ENCODE results near the gene ACSBG1. TPM values are rescaled to one million over a fixed set of nuclear protein-coding genes. Genes with fewer than 3 reads are reported as not detected.
A peak's percentile ranks its signal among the peaks of the same experiment; 100 is the strongest.

The ACSBG1 gene
- total RNA-seq, 5 donors from 2014 or later (not counting 1 experiment from before 2014, with no cell fraction given): not detected

GRCh38 chr15:78212008-78212407 is 22.4 kb downstream of the ACSBG1 start:
- Mint-ChIP-seq H3K27ac (no peak overlapping the region), H3K27me3 (peaks cover 3 to 15% of the 10 kb centered on the region in 2 donors), H3K4me3 (no peak overlapping the region), H3K9me3 (no peaks in the 10 kb centered on the region), H3K36me3 (no peaks in the 10 kb centered on the region), H3K4me1 (no peaks in the 10 kb centered on the region)
- no peak overlapping the region for H3K27ac ChIP-seq (ENCODE audit: low read length)
- ATAC-seq (replicated peaks in 1 of 4): no peak
- H3K4me1 ChIP-seq (ENCODE audit: control insufficient read depth in 1 of 2, extremely low read depth in 1 of 2, insufficient read depth in 2 of 2, low read length in 2 of 2): no peaks in the 10 kb centered on the region
- CTCF ChIA-PET: interaction anchor here in 1 of 2 donors (0.6 kb wide), 1 partner anchor 1872 kb away, joined by 5 read pairs; no protein-coding TSS in a partner anchor
- H3K27me3 ChIP-seq (replicated peaks in 1 of 2; ENCODE audit: control insufficient read depth in 2 of 2, extremely low read depth in 1 of 2, insufficient read depth in 2 of 2, low read length in 1 of 2): peaks cover 0 to 23% of the 10 kb centered on the region in 2 experiments
- DNase-seq: no peak
- WGBS (ENCODE audit: insufficient coverage): 83% methylated on average over 4 of the region's 10 CpGs
- no peaks in the 10 kb centered on the region for H3K9me3 ChIP-seq
- H3K36me3 ChIP-seq (ENCODE audit: control insufficient read depth in 2 of 2, extremely low read depth in 1 of 2, insufficient read depth in 1 of 2, low read length in 1 of 2): no peaks in the 10 kb centered on the region
- H3K4me3 ChIP-seq (ENCODE audit: control insufficient read depth in 1 of 2, extremely low read depth in 1 of 2, low read length in 1 of 2): no peak overlapping the region
- POLR2A ChIA-PET: no interaction called here

DNA sequence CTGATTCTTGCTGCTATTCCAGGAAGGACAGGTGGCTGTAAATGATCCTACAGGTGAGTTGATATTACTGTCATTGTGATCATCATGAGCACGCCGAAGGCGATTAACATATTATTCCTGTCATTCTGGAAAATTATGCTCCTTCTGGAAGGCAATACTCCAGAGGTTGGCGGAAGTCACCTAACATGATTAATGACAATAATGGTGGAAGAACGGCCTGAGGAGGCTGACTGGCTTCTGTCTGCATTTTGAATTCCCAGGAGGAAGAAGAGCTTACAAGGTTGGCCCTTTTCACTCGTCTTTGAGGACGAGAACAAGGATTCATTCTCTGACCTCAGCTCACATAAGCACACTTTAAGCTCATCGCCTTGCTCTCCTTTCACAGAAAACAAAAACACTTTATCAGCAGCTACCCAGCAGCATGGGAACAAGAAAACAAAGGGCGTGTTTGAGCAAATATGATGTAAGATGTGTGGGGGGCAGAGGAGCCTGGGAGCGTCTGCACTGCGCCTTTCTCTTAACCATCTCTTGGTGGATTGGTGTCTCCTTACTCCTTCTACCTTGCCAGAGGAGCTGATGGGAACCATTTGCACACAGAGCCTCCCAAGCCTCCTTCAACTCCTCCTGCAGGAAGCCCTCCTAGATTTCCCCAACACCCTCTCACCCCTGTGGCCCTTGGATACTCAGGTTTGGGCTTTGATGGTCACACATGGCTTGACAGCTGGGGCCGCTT is 23.0 kb downstream of the ACSBG1 start:
- no peaks in the 10 kb centered on the region for H3K9me3 ChIP-seq
- DNase-seq (no peak), ATAC-seq (replicated peaks in 1 of 4) (no peak)
- no peaks in the 10 kb centered on the region for H3K36me3 Mint-ChIP-seq
- H3K36me3 ChIP-seq (ENCODE audit: control insufficient read depth in 2 of 2, extremely low read depth in 1 of 2, insufficient read depth in 1 of 2, low read length in 1 of 2): no peaks in the 10 kb centered on the region
- H3K4me1 ChIP-seq (ENCODE audit: control insufficient read depth in 1 of 2, extremely low read depth in 1 of 2, insufficient read depth in 2 of 2, low read length in 2 of 2): no peaks in the 10 kb centered on the region
- H3K27me3 ChIP-seq (replicated peaks in 1 of 2; ENCODE audit: control insufficient read depth in 2 of 2, extremely low read depth in 1 of 2, insufficient read depth in 2 of 2, low read length in 1 of 2): peaks cover 0 to 28% of the 10 kb centered on the region in 2 experiments
- ChIA-PET POLR2A (interaction anchor here in 1 of 2 donors (0.6 kb wide), 1 partner anchor 38 kb away, joined by 3 read pairs; no protein-coding TSS in a partner anchor), CTCF (interaction anchor here in 1 of 2 donors (0.6 kb wide), 1 partner anchor 1872 kb away, joined by 5 read pairs; no protein-coding TSS in a partner anchor)
- no peaks in the 10 kb centered on the region for H3K9me3 Mint-ChIP-seq
- H3K27ac ChIP-seq (ENCODE audit: low read length): no peak overlapping the region
- WGBS (ENCODE audit: insufficient coverage): 94% methylated on average over 5 of the region's 12 CpGs
- H3K27ac Mint-ChIP-seq: no peak overlapping the region
- H3K4me1 Mint-ChIP-seq: no peaks in the 10 kb centered on the region
- H3K4me3 Mint-ChIP-seq: no peak overlapping the region
- no peak overlapping the region for H3K4me3 ChIP-seq (ENCODE audit: control insufficient read depth in 1 of 2, extremely low read depth in 1 of 2, low read length in 1 of 2)
- H3K27me3 Mint-ChIP-seq: peaks cover 3 to 15% of the 10 kb centered on the region in 2 donors

- no peak for ATAC-seq (replicated peaks in 1 of 4)
- Mint-ChIP-seq H3K4me3 (no peak overlapping the region), H3K9me3 (no peaks in the 10 kb centered on the region), H3K27ac (no peak overlapping the region), H3K4me1 (no peaks in the 10 kb centered on the region), H3K27me3 (peaks cover 3 to 11% of the 10 kb centered on the region in 2 donors), H3K36me3 (no peaks in the 10 kb centered on the region)
- DNase-seq: peak in 1 of 35 experiments; percentile 1
- Histone ChIP-seq H3K4me1 (ENCODE audit: control insufficient read depth in 1 of 2, extremely low read depth in 1 of 2, insufficient read depth in 2 of 2, low read length in 2 of 2) (no peaks in the 10 kb centered on the region), H3K27ac (ENCODE audit: low read length) (no peak overlapping the region), H3K9me3 (no peaks in the 10 kb centered on the region), H3K27me3 (replicated peaks in 1 of 2; ENCODE audit: control insufficient read depth in 2 of 2, extremely low read depth in 1 of 2, insufficient read depth in 2 of 2, low read length in 1 of 2) (peaks cover 0 to 30% of the 10 kb centered on the region in 2 experiments), H3K4me3 (ENCODE audit: control insufficient read depth in 1 of 2, extremely low read depth in 1 of 2, low read length in 1 of 2) (no peak overlapping the region), H3K36me3 (ENCODE audit: control insufficient read depth in 2 of 2, extremely low read depth in 1 of 2, insufficient read depth in 1 of 2, low read length in 1 of 2) (no peaks in the 10 kb centered on the region)
- ChIA-PET POLR2A (no interaction called here), CTCF (no interaction called here)
- 80% methylated on average over 1 of the region's 5 CpGs for WGBS (ENCODE audit: insufficient coverage)
These were observed 24.0 kb downstream of the ACSBG1 start for GRCh38 chr15:78210349-78210717.

GRCh38 chr15:78209646-78210348 is 24.6 kb downstream of the ACSBG1 start:
- H3K4me1 Mint-ChIP-seq: no peaks in the 10 kb centered on the region
- no peaks in the 10 kb centered on the region for H3K36me3 Mint-ChIP-seq
- Histone ChIP-seq H3K36me3 (ENCODE audit: control insufficient read depth in 2 of 2, extremely low read depth in 1 of 2, insufficient read depth in 1 of 2, low read length in 1 of 2) (no peaks in the 10 kb centered on the region), H3K4me3 (ENCODE audit: control insufficient read depth in 1 of 2, extremely low read depth in 1 of 2, low read length in 1 of 2) (no peak overlapping the region), H3K27me3 (replicated peaks in 1 of 2; ENCODE audit: control insufficient read depth in 2 of 2, extremely low read depth in 1 of 2, insufficient read depth in 2 of 2, low read length in 1 of 2) (peaks cover 0 to 31% of the 10 kb centered on the region in 2 experiments), H3K9me3 (no peaks in the 10 kb centered on the region), H3K27ac (ENCODE audit: low read length) (no peak overlapping the region), H3K4me1 (ENCODE audit: control insufficient read depth in 1 of 2, extremely low read depth in 1 of 2, insufficient read depth in 2 of 2, low read length in 2 of 2) (no peaks in the 10 kb centered on the region)
- ChIA-PET POLR2A (no interaction called here), CTCF (no interaction called here)
- DNase-seq: peak in 1 of 35 experiments; percentile 3
- no peak overlapping the region for H3K4me3 Mint-ChIP-seq
- ATAC-seq (replicated peaks in 1 of 4): no peak
- 78% methylated on average over 8 of the region's 9 CpGs for WGBS (ENCODE audit: insufficient coverage)
- peaks cover 3 to 8% of the 10 kb centered on the region in 2 donors for H3K27me3 Mint-ChIP-seq
- H3K27ac Mint-ChIP-seq: no peak overlapping the region
- no peaks in the 10 kb centered on the region for H3K9me3 Mint-ChIP-seq

DNA sequence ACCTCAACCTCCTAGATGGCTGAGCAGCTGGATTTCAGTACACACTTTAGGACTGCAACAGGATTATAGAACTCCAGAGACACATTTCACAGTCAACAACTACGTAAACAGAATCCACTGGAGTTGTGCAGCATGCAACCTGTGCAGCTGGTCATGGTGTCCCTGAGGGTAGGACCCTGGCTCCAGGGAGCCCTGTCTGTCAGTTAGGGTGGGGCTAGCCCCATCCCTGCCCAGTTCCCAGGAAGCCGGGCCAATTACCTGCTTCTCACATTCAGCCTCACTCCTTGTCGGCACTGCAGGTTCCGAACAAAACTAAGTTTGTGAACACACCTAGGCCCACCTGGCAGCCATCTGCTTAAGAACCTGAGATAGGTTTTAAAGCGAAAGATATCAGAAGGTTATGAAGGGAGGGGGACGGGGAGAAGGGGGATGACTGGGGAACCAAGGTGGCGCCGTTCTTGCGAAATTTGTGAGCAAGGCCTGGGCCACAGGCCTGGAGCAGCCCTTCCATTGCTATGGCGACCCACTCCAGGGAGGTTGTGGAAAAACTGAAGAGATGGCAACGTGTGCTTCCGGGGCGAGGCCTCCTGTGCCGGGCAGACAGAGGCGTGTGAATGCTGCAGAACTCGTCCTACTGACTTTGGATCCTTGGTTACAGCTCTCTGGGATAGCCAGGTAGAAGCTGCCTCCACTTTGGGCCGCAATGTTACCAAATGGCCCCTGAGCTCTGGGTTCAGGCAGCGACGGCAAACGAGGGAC is 25.3 kb downstream of the ACSBG1 start:
- H3K36me3 ChIP-seq (ENCODE audit: control insufficient read depth in 2 of 2, extremely low read depth in 1 of 2, insufficient read depth in 1 of 2, low read length in 1 of 2): no peaks in the 10 kb centered on the region
- ChIA-PET POLR2A (no interaction called here), CTCF (no interaction called here)
- 87% methylated on average over 17 of the region's 20 CpGs for WGBS (ENCODE audit: insufficient coverage)
- no peak overlapping the region for H3K27ac ChIP-seq (ENCODE audit: low read length)
- H3K27ac Mint-ChIP-seq: no peak overlapping the region
- H3K4me3 Mint-ChIP-seq: no peak overlapping the region
- no peaks in the 10 kb centered on the region for H3K36me3 Mint-ChIP-seq
- H3K4me3 ChIP-seq (ENCODE audit: control insufficient read depth in 1 of 2, extremely low read depth in 1 of 2, low read length in 1 of 2): no peak overlapping the region
- H3K9me3 ChIP-seq: no peaks in the 10 kb centered on the region
- ATAC-seq (replicated peaks in 1 of 4): no peak
- DNase-seq: peak in 1 of 35 experiments; percentile 1
- no peaks in the 10 kb centered on the region for H3K4me1 ChIP-seq (ENCODE audit: control insufficient read depth in 1 of 2, extremely low read depth in 1 of 2, insufficient read depth in 2 of 2, low read length in 2 of 2)
- H3K27me3 Mint-ChIP-seq: peaks cover 3 to 8% of the 10 kb centered on the region in 2 donors
- H3K9me3 Mint-ChIP-seq: no peaks in the 10 kb centered on the region
- no peaks in the 10 kb centered on the region for H3K4me1 Mint-ChIP-seq
- H3K27me3 ChIP-seq (replicated peaks in 1 of 2; ENCODE audit: control insufficient read depth in 2 of 2, extremely low read depth in 1 of 2, insufficient read depth in 2 of 2, low read length in 1 of 2): peaks cover 0 to 33% of the 10 kb centered on the region in 2 experiments

- H3K27me3 Mint-ChIP-seq: peaks cover 3 to 8% of the 10 kb centered on the region in 2 donors
- no peak overlapping the region for H3K27ac Mint-ChIP-seq
- H3K4me1 ChIP-seq (ENCODE audit: control insufficient read depth in 1 of 2, extremely low read depth in 1 of 2, insufficient read depth in 2 of 2, low read length in 2 of 2): no peaks in the 10 kb centered on the region
- ChIA-PET CTCF (no interaction called here), POLR2A (no interaction called here)
- H3K4me3 ChIP-seq (ENCODE audit: control insufficient read depth in 1 of 2, extremely low read depth in 1 of 2, low read length in 1 of 2): no peak overlapping the region
- H3K27ac ChIP-seq (ENCODE audit: low read length): no peak overlapping the region
- H3K9me3 ChIP-seq: no peaks in the 10 kb centered on the region
- H3K9me3 Mint-ChIP-seq: no peaks in the 10 kb centered on the region
- H3K4me1 Mint-ChIP-seq: no peaks in the 10 kb centered on the region
- WGBS (ENCODE audit: insufficient coverage): 76% methylated on average over 8 of the region's 8 CpGs
- ATAC-seq (replicated peaks in 1 of 4): no peak
- H3K36me3 ChIP-seq (ENCODE audit: control insufficient read depth in 2 of 2, extremely low read depth in 1 of 2, insufficient read depth in 1 of 2, low read length in 1 of 2): no peaks in the 10 kb centered on the region
- H3K27me3 ChIP-seq (replicated peaks in 1 of 2; ENCODE audit: control insufficient read depth in 2 of 2, extremely low read depth in 1 of 2, insufficient read depth in 2 of 2, low read length in 1 of 2): peaks cover 0 to 28% of the 10 kb centered on the region in 2 experiments
- H3K36me3 Mint-ChIP-seq: no peaks in the 10 kb centered on the region
- peak in 1 of 35 experiments; percentile 3 for DNase-seq
- H3K4me3 Mint-ChIP-seq: no peak overlapping the region
These were observed 26.0 kb downstream of the ACSBG1 start for GRCh38 chr15:78208341-78208844.
